ENCODE data around the gene ODF2. TPM values are rescaled to one million over a fixed set of nuclear protein-coding genes. Genes with fewer than 3 reads are reported as not detected.

ODF2 gene
- polyA plus RNA-seq, 2 of the 4 experiments (the other 2 are of a cell fraction) = 24.7 to 29.6 TPM

- Histone ChIP-seq H3K4me3 (no peak overlapping the region), H3K27ac (no peak overlapping the region), H3K4me1 (peaks cover 9% of the 10 kb centered on the region), H3K4me2 (no peak overlapping the region), H3K9me3 (no peaks in the 10 kb centered on the region)
- ATAC-seq (no peak), FAIRE-seq (no peak), DNase-seq (ENCODE audit: low read depth in 1 of 2, low spot score in 1 of 2) (no peak)
- TF ChIP-seq JUNB (IDR thresholded peaks at IDR 0.05) (no peak), EHF (CRISPR knock-in tag; IDR thresholded peaks at IDR 0.05) (no peak), ZFP36 (IDR thresholded peaks at IDR 0.05; ENCODE audit: borderline replicate concordance, partially characterized antibody) (no peak), NR3C1 (IDR thresholded peaks at IDR 0.05) (no peak), KDM5A (IDR thresholded peaks at IDR 0.05) (no peak), RAD21 (conservative IDR thresholded peaks at IDR 0.05 in 1 of 2, IDR thresholded peaks at IDR 0.05 in 1 of 2) (no peak), MAZ (IDR thresholded peaks at IDR 0.05; ENCODE audit: borderline replicate concordance, low read depth, low read length) (no peak), MYC (IDR thresholded peaks at IDR 0.05; ENCODE audit: borderline replicate concordance, low read length) (no peak)
- TF ChIP-seq, protein P1, sequence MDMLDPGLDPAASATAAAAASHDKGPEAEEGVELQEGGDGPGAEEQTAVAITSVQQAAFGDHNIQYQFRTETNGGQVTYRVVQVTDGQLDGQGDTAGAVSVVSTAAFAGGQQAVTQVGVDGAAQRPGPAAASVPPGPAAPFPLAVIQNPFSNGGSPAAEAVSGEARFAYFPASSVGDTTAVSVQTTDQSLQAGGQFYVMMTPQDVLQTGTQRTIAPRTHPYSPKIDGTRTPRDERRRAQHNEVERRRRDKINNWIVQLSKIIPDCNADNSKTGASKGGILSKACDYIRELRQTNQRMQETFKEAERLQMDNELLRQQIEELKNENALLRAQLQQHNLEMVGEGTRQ (IDR thresholded peaks at IDR 0.05) = no peak
- TF ChIP-seq, protein P2, sequence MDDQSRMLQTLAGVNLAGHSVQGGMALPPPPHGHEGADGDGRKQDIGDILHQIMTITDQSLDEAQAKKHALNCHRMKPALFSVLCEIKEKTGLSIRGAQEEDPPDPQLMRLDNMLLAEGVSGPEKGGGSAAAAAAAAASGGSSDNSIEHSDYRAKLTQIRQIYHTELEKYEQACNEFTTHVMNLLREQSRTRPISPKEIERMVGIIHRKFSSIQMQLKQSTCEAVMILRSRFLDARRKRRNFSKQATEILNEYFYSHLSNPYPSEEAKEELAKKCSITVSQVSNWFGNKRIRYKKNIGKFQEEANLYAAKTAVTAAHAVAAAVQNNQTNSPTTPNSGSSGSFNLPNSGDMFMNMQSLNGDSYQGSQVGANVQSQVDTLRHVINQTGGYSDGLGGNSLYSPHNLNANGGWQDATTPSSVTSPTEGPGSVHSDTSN (IDR thresholded peaks at IDR 0.05) = no peak
- TF ChIP-seq, protein P3, sequence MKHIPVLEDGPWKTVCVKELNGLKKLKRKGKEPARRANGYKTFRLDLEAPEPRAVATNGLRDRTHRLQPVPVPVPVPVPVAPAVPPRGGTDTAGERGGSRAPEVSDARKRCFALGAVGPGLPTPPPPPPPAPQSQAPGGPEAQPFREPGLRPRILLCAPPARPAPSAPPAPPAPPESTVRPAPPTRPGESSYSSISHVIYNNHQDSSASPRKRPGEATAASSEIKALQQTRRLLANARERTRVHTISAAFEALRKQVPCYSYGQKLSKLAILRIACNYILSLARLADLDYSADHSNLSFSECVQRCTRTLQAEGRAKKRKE (CRISPR knock-in tag; IDR thresholded peaks at IDR 0.05; ENCODE audit: low read depth) = no peak
- ChIA-PET CTCF (interaction anchor here (0.9 kb wide), 2 partner anchors 21 to 23 kb away, joined by 3 to 4 read pairs; no protein-coding TSS in a partner anchor), POLR2A (no interaction called here)
- WGBS (ENCODE audit: missing lambda C conversion rate) = 94% methylated on average over 3 of the region's 3 CpGs
Observed at GRCh38 chr9:128459011-128459410, 3.2 kb downstream of the ODF2 start.

DNA sequence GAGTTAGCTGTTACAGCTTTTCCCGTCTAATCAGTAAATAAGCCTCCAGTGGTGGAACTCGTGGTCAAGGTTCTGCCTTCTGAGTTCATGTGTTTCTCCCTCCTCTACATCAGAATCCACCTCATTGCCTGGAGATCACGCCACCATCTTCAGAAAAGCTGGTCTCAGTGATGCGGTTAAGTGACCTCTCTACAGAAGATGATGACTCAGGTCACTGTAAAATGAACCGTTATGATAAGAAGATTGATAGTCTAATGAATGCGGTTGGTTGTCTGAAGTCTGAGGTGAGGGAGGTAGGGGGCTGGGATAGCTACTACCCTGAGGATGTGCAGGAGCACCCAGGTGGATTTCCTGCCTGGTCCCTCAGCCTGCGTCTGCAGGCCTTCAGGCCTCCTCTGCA, 13.3 kb downstream of the ODF2 start:
- Histone ChIP-seq H3K4me2 (no peak overlapping the region), H3K4me3 (no peak overlapping the region), H3K4me1 (no peaks in the 10 kb centered on the region), H3K27ac (no peak overlapping the region), H3K9me3 (no peaks in the 10 kb centered on the region)
- FAIRE-seq (no peak), ATAC-seq (no peak), DNase-seq (ENCODE audit: low read depth in 1 of 2, low spot score in 1 of 2) (no peak)
- WGBS (ENCODE audit: missing lambda C conversion rate) = 87% methylated on average over 7 of the region's 7 CpGs
- ChIA-PET CTCF (interaction anchor here (0.6 to 1.5 kb wide), 7 partner anchors 9 to 167 kb away, joined by 3 to 5 read pairs (median 3); no protein-coding TSS in a partner anchor), POLR2A (no interaction called here)
- TF ChIP-seq FOXS1 (CRISPR knock-in tag; IDR thresholded peaks at IDR 0.05) = no peak
- TF ChIP-seq, protein P4, sequence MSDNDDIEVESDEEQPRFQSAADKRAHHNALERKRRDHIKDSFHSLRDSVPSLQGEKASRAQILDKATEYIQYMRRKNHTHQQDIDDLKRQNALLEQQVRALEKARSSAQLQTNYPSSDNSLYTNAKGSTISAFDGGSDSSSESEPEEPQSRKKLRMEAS (IDR thresholded peaks at IDR 0.05) = no peak
- no peak for TF ChIP-seq FOSL2 (IDR thresholded peaks at IDR 0.05)
- TF ChIP-seq FOSL2 (CRISPR knock-in tag; IDR thresholded peaks at IDR 0.05) = no peak
- no peak for TF ChIP-seq CHD2 (IDR thresholded peaks at IDR 0.05; ENCODE audit: low read length, partially characterized antibody)
- TF ChIP-seq, protein P5, sequence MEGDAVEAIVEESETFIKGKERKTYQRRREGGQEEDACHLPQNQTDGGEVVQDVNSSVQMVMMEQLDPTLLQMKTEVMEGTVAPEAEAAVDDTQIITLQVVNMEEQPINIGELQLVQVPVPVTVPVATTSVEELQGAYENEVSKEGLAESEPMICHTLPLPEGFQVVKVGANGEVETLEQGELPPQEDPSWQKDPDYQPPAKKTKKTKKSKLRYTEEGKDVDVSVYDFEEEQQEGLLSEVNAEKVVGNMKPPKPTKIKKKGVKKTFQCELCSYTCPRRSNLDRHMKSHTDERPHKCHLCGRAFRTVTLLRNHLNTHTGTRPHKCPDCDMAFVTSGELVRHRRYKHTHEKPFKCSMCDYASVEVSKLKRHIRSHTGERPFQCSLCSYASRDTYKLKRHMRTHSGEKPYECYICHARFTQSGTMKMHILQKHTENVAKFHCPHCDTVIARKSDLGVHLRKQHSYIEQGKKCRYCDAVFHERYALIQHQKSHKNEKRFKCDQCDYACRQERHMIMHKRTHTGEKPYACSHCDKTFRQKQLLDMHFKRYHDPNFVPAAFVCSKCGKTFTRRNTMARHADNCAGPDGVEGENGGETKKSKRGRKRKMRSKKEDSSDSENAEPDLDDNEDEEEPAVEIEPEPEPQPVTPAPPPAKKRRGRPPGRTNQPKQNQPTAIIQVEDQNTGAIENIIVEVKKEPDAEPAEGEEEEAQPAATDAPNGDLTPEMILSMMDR (IDR thresholded peaks at IDR 0.05) = no peak
- no peak for TF ChIP-seq HOXA7 (CRISPR knock-in tag; IDR thresholded peaks at IDR 0.05)
- TF ChIP-seq KDM5A (IDR thresholded peaks at IDR 0.05) = no peak
- TF ChIP-seq E2F6 (IDR thresholded peaks at IDR 0.05; ENCODE audit: borderline replicate concordance, low read depth) = no peak
- TF ChIP-seq MAFK (IDR thresholded peaks at IDR 0.05; ENCODE audit: partially characterized antibody) = no peak
- TF ChIP-seq JUNB (IDR thresholded peaks at IDR 0.05) = no peak
- no peak for TF ChIP-seq HEYL (CRISPR knock-in tag; IDR thresholded peaks at IDR 0.05)
